NCI-H1105 treated with DMSO at 0.1 percent for 48 hours (cell line): ENCODE measurements around the gene LRP3.
A peak's percentile ranks its signal among the peaks of the same experiment; 100 is the strongest.
"Not testable (repeated sequence)": the region's sequence is repeated elsewhere in the genome, so short reads cannot be mapped to it uniquely, and the experiment has no call there.

Experiments
- DNase-seq: peaks from one replicate; lab custom pipeline; 2025; lab: John Stamatoyannopoulos, UW

LRP3 gene

DNA sequence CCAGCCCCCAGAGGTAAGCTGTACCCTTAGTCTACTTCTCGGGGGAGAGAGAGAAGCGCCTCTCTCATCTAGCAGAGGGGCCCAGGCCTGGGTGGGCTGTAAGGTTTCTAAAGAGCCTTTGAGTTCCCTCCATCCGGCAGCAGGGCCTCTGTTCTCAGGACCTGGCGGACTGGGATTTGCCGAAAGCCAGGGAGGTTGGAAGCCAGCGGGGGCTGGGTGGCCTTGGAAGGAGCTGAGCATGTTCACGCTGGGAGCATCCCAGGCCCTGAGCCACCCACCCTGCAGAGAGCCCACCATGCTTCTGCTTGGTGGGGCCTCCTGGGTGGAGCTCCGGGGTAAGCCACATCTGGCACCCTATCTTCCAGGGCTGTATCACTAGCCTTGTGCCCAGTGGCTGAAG, 23.8 kb downstream of the LRP3 start:
- DNase-seq = no peak

DNA sequence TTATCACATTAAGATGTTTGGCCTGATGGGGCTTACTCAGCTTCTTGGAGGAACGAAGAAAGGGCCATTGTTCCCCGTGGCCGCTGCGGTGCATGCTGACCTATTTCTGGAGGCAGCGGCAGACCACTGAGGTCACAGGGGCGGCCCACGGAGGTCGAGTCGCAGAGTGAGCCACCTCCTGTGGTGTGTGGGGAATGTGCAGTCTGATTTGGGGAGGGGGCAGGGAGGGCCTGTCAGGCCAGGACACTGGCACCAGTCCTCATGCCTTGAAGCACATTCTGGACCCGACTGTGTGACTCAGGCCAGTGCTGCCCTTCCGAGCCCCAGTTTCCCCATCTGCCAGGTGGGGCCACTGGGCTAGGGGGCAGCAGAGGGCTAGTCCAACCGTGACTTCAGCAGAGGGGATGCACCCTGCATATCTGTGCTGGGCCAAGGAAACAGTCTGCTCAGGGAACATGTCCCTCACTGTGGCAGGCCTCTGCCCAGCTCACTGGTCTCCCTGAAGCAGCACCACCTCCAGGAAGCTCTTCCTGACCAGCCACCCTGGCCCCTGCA, 25.2 kb downstream of the LRP3 start:
- no peak for DNase-seq

DNA sequence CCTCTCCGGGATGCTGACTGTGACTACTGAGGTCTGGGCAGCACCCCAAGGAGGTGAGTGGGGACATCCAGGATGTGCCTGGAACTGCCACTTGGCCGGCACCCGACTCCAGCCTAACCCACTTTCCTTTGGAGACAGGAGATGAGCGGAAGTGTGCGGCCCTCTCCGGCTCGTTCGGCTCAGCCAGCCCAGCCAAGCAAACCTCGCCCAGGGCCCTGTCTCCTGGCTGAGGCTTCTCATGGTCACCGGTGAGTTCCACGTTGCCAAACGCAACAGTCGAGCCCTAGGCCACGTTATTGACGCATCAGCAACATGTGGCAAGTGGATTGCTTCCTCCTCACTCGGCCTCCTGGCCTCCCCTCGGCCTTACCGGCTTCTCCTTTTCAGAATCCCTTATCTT, 26.0 kb downstream of the LRP3 start:
- no peak for DNase-seq

DNA sequence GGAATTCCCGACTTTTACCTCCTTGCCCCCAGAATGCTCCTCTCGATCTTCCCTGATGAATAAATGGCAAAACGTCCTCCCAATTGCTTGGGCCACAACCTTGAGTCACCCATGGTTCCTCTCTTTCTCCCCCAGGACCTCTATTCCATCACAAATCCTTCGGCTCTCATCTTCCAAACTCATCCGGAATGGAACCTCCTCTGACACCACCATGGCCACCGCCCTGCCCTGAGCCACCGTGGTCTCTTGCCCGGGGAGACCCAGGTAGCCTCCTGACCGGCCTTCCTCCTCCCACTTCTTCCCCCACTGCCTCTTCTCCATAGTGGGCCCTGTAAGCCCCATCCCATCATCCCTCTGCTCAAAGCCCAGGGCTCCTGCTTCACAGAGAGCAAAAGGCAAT, 26.6 kb downstream of the LRP3 start:
- DNase-seq = no peak

DNA sequence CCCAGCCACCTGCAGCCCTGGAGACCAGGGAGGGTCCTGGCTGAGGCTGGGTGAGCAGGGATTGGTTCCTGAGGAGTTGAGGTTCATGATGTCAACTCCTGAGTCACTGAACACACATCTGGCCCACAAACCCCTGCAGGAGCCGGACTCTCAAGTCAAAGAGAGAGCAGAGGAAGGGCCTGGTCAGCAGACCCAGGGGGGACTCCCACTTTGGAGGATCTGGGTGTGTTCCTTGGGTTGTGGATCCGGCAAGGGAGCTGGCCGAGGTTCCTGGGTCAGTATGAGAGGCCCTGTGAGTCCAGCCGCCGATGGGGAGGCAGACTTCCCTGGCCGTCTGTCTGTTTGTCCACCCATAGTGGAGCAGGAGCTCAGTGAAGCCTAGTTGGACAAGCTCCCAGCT, 27.5 kb downstream of the LRP3 start:
- no peak for DNase-seq

DNA sequence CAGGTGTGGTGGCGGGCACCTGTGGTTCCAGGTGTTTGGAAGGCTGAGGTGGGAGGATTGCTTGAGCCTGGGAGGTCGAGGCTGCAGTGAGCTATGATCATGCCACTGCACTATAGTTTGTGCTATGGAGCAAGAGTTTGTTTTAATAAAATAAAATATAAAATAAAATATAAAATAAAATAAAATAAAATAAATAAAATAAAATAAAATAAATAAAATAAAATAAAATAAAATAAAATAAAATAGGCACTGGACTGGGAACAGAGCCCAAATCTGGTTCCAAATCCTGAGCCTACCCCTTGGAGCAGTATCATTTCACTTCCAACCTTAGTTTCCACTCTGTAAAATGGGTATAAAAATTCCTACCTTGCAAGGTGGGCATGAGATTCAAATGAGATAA, 28.1 kb downstream of the LRP3 start:
- not testable (repeated sequence) for DNase-seq

DNA sequence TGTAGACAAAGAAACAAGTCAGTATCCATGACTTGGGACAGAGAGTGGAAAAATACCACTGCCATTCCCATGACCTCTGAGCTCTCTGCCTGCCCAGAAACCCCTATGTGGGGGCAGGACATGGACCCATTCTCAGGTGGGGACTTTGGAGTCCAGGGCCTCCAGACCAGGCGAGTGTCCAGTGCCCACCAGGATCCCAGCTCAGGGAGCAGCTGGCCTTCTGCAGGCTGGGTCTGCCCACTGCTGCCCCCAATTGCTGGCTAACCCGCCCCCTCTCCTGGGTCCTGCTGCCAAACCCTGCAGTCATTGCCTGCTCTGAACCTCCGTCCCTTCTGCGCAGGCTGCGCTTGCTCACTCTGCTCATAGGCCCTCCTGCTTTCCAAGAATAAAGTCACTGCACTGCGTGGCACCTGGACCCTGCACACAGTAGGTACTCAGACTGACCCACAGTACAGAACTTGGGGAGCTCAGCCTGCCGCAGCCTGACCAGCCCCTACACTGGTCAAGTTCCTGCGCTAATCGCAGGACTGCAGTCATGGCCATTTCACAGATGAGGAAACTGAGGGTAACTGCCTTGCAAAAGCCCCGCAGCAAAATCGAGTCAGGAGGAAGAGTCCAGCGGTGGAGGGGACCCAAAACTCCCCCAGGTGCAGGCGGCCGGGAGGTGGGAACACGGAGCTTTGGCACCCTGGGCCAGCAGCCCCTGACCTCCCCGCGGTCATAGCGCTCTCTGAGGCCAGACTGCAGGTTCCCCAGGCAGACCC, 30.7 kb downstream of the LRP3 start:
- no peak for DNase-seq

DNA sequence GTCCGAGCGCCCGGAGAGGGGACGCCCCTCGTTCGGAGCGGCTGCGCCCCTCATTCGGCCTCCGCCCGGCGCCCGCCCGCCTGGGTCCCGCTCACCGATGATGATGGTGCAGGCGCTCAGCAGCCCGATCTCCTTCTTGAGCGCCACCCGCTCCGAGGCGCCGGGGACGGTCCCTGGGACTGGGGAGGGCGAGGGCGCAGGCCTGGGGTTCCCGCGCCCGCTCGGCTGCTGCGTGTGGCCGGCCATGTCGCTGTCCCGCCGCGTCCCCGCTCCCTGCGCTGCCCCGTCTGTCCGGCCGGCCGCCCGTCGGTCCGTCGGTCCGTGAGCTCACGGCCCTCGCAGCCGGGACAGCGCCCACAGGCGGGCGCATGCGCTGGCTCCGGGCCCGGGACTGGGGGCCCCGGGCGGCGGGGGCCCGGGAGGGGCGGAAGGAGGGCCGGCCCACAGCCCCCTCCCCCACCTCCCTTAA, 31.4 kb downstream of the LRP3 start, which contains the start of gene SLC7A10:
SLC7A10 (minus strand) TSS at position 393 of the 469 bp plus-strand sequence; CDS start at position 246, 147 bp downstream.
- DNase-seq = no peak

DNA sequence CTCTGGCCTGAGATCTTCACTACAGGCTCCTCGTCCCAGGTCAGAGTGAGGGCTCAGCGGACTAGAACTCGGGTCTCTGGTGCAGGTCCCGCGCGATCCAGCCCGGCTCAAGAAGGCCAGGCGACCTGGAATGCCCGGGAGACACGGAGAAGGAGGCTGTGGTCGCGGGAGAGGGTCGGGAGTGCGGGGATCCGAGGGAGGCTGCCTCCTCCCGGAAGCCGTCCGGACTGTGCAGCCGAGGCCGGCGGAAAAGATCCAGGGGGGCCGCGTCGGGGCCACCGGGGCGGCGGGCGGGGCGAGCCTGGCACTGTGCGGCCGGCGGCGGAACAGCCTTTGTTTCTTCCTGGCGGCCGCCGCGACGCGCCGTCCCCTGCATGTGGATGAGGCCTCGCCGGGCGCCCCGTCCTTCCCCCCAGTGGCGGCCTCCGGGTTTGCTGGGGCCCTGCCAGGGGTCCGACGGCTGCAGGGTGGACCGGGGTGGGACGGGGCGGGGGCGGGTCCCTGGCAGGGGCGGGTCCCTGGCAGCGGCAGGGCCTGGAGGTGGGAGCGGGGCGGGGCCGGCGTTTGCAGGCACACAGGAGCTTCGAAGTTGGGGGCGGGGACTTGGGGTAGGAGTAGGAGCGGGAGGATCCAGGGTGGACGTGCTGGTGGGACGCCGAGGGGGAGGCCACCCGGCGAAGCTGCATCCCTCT, 32.6 kb downstream of the LRP3 start:
- DNase-seq = no peak

DNA sequence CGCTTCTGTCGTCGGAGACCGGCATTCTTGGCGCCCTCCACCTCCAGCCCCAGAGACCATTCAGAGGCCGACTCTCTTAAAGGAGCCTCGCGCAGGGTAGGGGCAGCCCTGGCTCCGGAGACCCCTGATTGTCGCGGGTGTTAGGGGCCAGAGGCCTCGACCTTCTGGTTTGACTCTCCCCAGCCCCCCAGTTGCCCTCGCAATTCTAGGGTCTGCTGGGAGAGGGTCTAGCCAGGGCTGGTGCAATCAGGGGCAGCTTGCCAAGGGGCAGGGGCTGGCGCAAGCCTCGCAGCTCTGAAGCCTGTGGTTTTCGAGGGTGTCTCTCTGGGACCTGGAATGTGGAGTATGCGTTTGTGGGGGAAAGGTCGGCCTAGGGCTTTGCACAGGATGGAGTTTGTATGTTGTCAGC, 33.1 kb downstream of the LRP3 start:
- DNase-seq = no peak

DNA sequence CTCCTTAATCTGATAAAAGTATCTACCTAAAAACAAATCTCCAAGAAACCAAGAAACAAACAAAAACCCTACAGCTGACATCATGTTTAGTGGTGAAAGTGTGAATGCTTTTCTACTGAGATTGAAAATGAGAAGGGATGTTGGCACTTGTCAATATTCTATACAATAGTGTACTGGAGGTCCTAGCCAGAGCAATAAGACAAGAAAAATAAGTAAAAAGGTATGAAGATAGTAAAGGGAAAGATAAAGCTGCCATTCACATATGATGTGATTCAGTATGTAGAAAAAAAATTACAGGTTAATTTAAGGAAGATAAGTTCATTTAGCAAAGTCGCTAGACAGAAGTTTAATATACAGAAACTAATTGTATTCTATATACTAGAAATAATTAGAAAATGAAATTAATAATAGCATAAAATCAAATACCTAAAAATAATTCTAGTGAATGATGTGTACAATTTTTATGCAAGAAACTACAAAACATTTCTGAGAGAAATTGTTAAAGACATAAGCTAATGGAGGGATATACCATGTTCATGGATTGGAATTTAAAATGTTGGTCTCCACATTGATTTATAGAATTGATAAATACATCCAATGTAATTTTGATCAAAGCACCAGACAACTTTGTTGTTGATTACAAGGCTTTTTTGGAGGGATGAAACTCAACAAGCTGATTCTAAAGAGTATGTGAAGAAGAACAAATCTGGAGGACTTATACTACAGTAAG, 33.9 kb downstream of the LRP3 start:
- DNase-seq = no peak

DNA sequence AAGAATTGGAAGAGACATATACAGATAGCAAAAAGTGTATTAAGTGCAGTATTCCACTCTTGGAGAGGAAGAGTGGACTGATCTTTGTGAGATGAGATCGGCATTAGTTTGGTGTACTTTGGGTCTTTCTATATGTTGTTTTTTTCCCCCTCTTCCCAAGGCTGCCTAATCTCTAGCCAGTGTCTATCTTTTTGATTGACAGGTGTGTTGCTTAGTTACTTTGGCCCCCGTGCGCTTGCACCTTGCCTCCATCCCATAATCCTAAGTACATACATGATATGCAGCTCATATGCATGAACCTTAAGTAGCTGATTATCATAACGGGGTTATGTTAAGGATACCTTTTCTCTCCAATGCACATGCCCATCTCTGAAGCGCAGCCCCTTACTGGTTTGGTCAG, 35.8 kb downstream of the LRP3 start:
- no peak for DNase-seq

DNA sequence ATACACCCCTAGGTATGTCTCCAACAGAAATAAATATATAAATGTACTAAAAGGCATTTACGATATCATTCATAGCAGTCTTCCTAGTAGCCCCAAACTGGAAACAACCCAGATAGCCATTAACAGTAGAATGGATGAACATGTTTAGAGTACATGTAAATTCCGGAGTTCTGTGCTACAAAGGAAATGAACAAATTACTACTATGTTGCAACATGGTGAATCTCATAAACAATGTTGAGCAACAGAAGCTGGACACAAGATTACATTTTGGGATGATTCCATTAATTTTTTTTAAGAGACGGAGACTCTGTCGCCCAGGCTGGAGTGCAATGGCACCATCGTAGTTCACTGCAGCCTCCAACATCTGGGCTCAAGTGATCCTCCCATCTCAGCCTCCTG, 37.4 kb downstream of the LRP3 start:
- no peak for DNase-seq

DNA sequence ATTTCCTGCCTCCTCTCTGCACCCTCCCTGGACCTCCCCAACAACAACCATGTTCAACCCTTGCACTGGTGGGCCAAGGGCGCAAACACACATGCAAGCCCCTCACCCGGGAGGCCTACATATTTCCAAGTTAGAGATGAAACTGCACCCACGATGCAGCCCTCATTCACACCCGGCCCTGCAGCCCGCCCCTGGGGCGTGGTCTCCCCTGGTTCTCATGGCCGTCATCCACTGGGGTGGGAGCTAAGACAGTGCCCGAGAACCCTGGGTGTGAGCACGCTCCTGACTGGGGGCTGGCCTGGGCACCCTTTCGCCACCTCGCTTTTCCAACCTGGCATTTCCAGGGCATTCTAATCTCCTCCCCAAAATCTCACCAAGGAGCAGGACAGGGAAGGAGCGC, 38.5 kb downstream of the LRP3 start:
- DNase-seq = no peak

DNA sequence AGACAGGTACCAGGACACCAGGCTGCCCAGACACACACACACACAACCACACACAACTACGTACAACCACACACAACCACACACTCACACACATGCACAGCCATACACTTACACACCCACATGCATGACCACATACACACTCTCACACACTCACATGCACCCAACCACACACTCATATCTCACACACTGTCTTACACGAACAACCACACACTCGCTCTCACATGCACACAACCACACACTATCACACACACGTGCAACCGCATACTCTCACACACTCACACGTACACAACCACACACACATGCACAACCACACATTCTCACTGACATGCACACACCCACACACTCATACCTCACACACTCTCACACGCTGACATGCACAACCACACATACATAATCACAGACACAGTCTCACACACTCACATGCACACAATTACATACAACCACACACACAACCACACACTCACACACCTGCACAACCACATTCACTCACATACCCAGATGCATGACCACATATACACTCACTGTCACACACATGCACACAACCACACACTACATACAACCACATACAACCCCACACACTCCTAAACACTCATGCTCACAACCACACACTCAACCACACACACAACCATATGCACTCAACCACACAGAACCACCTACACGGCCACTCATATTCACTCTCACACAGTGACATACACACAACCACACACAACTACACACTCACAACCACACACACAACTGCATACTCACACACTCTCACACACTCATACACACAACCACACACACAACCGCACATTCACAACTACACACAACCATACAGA, 39.1 kb downstream of the LRP3 start:
- DNase-seq = no peak

DNA sequence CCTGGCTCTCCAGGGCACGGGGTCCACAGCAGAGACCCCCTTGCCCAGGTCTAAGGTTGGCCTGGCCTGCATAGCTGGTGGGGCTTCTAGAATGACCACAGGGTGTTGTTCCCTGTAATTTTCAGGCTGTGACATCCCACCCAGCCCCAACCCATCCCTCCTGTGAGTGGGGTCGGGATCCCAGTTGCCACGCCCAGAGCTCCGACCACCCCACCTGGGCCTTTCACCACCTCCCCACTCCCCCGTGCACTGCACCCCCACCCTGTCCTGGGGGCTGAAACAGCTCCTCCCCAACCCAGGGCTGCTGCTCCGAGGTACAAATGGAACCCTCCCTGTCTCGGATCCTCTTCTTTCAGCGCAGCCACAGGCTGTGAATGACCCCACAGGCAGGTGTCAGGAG, 40.0 kb downstream of the LRP3 start:
- DNase-seq = no peak

DNA sequence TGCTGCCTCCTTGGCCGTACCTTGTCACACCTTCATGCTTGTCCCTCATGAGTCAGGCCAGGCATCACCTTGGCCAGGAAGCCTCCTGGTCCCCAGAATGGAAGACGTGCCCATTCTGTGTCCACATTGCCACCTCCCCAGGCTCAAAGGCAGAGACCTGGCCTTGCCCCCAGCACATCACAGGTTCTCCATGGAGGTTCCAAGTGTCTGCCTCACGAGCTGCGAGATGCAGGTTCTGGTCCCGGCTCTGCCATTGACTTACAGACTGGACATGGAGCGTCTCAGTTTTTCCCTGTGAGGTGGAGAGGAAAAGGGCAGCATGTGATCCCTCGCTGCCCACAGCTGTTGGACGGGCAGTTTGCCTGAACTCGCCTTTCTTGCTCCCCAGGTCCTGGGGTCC, 40.6 kb downstream of the LRP3 start:
- DNase-seq = no peak

DNA sequence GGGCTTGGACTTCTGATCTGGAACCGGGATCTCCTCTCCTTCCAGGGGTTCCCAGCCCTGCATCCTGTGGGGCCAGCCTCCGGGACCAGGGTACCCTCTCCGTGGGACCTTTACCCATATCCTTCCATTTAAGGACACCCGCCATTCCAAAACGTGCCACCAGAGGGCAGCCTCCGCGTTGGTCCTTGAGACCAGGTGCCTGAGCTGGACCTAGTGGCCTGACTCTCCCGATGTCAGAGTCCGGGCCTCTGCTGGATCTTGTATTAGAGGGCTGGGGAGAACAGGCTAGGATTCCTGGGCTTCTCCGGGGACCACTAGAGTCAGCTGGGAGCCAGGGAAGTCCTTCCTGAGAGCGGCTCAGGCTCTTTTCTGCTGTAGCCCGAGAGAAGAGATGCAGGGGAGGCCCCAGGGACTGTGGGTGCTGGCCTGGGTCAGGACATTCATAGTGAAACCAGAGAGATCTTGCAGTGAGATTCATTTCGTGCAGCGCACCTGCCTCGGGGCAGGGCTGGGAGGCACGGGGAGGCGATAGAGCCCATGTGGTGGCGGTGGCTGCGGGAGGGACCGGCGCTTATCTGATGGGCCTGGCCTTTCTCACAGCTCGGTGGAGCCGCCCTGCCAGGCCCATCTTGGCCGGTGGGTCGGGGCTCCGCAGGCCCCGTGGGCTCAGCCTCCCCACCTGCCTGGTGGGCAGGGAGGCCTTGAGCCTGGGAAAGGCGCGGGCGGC, 41.3 kb downstream of the LRP3 start:
- peak; percentile 62 for DNase-seq

DNA sequence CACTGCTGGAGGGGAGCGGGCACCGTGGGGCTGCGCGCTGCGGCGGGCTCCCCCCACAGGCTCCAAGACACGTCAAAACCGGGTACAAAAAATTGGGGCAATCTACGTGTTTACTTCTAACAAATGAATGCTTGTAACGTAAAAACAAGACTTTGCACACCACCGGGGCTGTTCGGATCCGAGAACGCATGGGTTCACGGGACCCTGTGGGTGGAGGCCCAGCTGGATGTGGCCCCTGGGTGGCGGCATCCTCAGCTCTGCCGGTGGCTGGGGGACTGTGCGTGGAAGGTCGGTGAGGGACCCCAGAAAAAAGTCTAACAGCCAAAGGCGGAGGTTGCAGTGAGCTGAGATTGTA, 41.8 kb downstream of the LRP3 start:
- no peak for DNase-seq

DNA sequence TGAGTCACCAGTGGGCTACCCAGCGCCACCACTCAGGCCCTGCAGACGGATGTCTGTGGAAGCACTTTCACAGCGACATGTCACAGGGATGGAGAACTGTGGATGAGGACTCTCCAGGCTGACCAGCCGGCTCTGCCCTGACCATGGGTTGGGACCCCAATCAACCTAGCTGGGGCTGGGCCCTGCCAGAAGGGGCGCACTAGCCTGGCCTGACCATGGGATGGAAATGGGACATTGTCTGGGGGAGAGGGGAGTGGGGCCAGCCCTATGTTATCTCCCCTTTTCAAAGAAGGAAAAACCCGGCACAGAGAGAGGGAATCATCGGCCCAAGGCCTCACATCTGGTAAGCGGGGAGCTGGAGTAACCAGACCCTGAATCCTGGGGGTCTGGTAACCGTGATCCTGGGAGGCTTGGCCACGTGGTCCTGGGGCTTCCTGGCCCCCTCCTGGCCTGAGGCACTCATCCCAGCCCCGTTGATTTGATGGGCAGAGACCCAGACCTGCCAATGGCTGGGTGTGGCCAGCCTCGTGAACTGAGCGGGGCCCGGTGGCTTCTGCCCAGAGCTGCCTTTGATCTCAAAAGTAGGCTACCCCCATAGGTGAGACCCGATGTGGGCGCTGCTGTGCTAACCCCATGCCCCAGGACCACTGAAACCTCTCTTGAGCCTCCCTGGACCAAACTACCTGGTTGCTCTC, 42.7 kb downstream of the LRP3 start:
- no peak for DNase-seq
